Sigmoid colon (tissue), 4 donors: Measurements from ENCODE around the gene FLT1.

Source experiments
- POLR2AphosphoS5 ChIP-seq, 4 donors: sonication (generic); formaldehyde crosslinking; IDR thresholded peaks; one replicate each; pipeline ENCODE4 v1.6.1; 2017; ENCODE audit warnings: antibody characterized with exemption in 4 of 4
- TF ChIP-seq, protein P1 (sequence below), 4 experiments: fragments of 450-650 bp in 3 of 4; fragments of 200-600 bp in 1 of 4; IDR thresholded peaks; one replicate each; pipeline ENCODE4 v1.5.1; 2016 to 2019; ENCODE audit warnings: antibody characterized with exemption in 4 of 4, mild to moderate bottlenecking in 3 of 4, moderate library complexity in 2 of 4

DNA sequence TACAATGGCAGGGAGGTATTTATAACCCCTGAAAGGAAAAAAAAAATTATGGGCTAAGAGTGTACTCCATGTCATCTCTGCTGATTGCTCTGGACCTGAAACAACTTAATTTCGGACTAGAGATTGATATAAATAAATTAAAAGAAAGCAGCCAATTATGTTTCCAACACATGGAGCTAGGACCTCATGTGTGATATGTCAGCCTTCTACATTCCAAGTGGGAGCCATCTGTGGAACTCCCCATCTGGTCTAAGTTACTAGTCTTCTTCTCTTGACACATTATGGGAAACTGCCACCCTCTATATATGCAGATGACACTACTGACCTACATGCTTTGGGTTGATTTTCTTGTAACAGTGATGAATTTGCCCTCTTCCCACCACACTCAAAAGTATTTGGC is 86.1 kb downstream of the FLT1 start:
- TF ChIP-seq, protein P1, sequence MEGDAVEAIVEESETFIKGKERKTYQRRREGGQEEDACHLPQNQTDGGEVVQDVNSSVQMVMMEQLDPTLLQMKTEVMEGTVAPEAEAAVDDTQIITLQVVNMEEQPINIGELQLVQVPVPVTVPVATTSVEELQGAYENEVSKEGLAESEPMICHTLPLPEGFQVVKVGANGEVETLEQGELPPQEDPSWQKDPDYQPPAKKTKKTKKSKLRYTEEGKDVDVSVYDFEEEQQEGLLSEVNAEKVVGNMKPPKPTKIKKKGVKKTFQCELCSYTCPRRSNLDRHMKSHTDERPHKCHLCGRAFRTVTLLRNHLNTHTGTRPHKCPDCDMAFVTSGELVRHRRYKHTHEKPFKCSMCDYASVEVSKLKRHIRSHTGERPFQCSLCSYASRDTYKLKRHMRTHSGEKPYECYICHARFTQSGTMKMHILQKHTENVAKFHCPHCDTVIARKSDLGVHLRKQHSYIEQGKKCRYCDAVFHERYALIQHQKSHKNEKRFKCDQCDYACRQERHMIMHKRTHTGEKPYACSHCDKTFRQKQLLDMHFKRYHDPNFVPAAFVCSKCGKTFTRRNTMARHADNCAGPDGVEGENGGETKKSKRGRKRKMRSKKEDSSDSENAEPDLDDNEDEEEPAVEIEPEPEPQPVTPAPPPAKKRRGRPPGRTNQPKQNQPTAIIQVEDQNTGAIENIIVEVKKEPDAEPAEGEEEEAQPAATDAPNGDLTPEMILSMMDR (IDR thresholded peaks at IDR 0.05): no peak
- TF ChIP-seq POLR2AphosphoS5 (IDR thresholded peaks at IDR 0.05): no peak
